Activated T-cell treated with anti-CD3 and anti-CD28 coated beads, Interleukin-2, amount 50 U/mL, for 1 hour (primary cell): Measurements from ENCODE around the gene TBC1D14.

ENCODE experiments used
- DNase-seq: peaks from one replicate; pipeline ENCODE4 v3.0.0-alpha.2; 2020

The TBC1D14 gene

DNA sequence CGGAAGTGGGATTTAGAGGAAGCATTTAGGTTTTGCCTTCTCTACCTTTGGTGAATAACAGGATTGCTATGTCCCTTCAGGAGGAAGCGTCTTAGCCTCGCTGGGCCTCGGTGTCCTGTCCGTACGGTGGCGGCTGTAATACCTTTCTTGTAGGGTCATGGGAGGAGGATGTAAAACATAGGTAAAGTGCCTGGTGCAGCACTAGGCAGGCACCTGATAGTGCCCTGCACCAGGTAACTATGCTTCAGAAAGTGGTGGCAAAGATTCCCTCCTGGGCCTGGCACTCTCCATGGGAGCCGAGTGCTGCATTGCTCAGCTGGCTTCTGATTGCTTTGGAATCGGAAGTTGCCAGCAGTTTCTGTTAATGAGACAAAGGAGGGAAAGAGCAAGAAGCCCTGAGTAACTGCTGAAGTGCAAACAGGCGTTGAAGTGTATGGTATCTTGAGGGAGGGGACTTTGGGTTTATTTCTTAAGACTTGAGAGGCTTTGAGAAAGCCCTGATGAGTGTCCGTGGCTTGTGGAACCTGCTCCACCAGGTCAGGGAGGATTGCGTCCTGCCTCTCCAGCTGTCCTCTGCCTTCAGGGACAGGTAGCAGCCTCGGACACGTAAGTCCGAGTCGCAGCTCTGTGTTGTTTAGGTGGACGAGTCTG lies 45.8 kb downstream of the TBC1D14 start:
- DNase-seq = no peak

GRCh38 chr4:6956087-6956433 lies 46.4 kb downstream of the TBC1D14 start:
- no peak for DNase-seq

GRCh38 chr4:6956434-6957147 lies 47.0 kb downstream of the TBC1D14 start:
- DNase-seq = no peak

GRCh38 chr4:6957148-6957520 lies 47.5 kb downstream of the TBC1D14 start:
- DNase-seq = no peak

- no peak for DNase-seq
Observed at GRCh38 chr4:6957994-6958393, 48.4 kb downstream of the TBC1D14 start.

GRCh38 chr4:6959261-6959660 lies 49.6 kb downstream of the TBC1D14 start:
- no peak for DNase-seq

DNA sequence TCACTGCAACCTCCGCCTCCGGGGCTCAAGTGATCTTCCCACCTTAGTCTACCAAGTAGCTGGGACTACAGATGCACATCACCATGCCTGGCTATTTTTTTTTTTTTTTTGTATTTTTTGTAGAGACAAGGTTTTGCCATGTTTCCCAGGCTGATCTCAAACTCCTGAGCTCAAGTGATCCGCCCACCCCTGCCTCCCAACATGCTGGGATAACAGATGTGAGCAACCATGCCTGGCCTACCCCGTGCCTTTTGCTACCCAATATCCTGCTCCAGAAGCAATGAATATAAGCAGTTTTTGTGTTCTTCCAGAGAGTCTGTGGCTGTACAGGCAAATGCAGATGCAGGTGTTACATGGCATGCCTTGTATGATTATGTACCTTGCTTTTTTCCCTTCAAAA lies 50.5 kb downstream of the TBC1D14 start:
- no peak for DNase-seq

DNA sequence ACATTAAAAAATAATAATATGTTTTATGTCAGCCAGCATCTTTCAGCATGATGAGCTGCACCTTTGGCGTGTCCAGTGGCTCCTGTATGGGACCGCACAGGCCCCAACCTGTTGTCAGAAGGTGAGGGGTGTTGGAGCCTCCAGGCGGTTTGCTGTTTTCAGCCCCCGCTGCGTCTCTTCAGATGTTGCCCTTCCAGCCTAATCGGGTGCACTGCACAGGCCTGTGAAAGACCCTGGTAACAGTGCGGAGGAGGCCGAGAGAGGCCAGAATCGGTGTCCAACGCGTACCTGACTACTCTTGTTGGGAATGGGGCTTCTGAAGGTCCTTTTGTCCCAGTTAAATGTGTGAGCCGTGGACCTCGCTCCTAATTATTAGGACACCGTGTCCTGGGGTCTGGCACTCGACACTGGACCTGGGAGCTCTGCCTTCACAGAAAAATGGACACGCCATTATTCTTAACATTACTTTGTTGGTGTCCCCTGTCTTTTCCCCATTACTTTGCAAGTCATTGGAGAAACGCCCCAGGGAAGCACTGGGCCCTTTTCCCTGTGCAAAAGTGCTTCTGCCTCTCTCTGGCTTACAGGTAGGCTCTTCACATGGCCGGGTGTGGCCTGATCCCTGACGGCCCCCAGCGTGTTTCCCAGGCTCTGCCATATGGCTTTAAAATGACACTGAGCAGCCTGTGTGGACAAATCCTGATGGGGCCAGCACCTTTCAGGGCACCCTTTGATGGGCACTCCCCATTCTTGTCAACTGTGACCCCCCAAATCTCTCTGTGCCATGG lies 51.2 kb downstream of the TBC1D14 start:
- no peak for DNase-seq

GRCh38 chr4:6961496-6962210 lies 52.0 kb downstream of the TBC1D14 start:
- no peak for DNase-seq

- no peak for DNase-seq
Observed at GRCh38 chr4:6962211-6963041, 52.8 kb downstream of the TBC1D14 start.

DNA sequence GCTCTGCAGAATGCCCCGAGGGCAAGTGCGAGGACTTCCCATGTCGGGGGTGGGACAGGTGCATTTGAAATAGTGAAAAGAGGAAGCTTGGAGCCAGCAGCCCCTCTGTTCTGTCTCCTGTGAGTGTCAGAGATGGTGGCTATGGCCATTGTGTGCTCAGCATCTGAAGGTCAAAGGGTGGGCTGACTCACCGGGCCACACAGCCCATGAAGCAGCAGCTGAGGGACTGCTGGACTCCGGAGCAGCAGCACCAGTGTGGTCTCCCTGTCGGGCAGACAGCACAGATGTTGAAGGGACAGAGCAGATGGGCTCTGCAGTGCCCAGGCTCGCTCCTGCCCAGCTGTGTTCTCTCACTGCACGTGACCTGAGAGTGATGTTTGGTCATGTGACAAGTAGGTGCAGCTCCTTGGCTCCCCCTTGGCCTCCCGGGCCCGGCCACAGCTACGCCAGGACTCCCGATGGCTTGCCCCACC lies 53.5 kb downstream of the TBC1D14 start:
- no peak for DNase-seq

- no peak for DNase-seq
Observed at GRCh38 chr4:6964858-6965257, 55.2 kb downstream of the TBC1D14 start.

- DNase-seq = no peak
Observed at GRCh38 chr4:6965329-6965728, 55.7 kb downstream of the TBC1D14 start.

DNA sequence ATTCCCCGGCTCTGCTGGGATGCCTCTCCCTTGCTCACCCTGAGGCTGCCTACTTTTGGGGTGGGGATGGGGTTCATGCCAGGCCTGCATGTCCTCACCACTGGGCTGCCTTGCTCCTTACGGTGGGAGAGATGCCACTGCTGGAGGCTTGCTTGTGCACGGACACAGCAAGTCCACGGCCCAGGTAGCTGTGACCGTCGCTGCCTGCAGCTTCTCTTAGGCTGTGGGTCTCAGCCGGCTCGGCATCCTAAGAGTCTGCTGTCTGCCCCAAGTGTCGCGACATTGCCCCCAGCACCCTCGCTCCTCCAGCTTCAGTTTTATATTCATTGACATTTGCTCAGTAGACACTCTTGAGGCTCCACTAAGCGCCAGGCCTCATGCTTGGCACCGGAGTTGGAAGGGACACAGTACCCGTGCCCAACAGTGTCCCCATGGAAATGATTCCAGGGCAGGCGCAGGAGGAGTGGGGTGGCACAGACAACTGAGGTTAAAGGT lies 58.3 kb downstream of the TBC1D14 start:
- no peak for DNase-seq

GRCh38 chr4:6968496-6968895 lies 58.9 kb downstream of the TBC1D14 start:
- DNase-seq = no peak

DNA sequence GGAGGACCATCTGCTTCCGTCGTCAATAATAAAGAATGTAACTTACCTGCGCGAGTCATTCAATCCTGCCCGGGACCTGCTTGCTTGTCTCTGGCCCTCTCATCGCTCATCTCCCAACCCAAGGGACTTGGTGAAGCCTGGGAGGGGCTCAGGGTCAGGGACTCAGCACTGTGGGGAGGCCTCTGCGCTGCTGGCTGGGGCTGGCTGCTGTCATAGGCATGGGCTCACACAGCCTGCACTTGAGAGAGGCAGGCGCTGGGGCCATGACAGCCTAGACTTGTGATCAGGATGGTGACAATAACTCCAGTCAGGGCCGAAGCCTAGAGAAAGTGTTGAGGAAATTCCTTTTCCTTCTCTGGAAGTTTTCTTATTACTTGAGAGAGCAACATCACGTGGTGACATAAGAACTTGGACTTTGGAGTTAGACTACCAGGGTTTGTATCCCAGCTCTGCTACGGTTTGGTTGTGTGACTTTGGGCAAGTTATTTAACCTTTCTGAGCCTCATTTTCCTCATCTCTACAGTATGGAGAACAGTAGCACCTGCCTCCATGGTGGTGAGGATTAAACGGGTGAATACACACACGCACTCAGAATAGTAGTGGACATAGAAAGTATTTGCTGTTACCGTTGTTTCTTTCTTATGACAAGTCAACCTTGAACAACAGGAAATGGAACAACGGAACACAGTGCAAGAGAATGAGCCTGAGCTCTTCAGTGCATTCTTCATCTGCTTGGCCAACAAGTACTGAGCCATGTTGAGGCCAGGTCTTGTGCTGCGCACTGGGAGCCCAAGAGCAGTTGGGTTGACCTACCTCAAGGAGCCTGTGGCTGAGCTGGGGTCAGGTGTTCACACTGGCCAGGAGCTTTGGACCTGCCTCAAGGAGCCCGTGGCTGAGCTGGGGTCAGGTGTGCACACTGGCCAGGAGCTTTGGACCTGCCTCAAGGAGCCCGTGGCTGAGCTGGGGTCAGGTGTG lies 60.5 kb downstream of the TBC1D14 start:
- no peak for DNase-seq

DNA sequence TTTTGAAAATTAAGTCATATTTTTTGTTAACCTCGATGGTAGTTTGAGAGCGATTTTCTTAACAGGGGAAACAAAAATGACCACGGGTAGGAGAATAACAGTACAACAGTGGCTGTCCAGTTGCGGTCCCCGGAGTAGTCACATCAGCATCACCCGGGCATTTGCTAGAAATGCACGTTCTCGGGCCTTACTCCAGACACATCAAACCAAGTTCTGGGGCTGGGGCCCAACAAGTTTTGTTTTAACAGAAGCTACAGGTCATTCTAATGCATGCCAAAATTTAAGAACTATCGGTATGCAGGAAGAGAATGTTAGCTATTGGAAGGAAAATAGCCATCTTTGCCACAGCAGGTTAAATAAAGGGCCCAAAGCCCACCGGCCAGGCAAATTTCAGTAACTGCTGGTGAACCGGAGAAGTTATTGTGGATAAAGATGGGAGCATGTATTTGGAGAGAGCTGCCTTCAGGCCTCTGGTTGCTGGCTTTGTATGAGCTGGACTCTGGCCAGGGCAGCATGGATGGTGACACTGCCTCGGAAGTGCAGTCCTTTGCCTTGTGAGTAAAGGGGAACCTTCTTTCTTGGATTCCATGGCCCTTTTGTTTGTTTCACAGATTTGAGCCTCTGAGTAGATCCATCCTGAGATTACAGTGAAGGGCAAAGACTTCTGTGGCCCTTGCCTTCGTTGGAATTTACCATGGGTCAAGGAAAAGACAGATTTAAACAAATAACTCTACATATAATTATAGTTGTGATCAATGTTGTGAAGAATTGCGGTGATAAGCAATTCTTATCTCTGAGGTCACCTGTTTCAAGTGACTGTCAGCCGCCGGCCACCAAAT lies 62.1 kb downstream of the TBC1D14 start:
- no peak for DNase-seq

- no peak for DNase-seq
Observed at GRCh38 chr4:6972375-6972650, 62.7 kb downstream of the TBC1D14 start.

GRCh38 chr4:6972911-6973310 lies 63.3 kb downstream of the TBC1D14 start:
- no peak for DNase-seq

GRCh38 chr4:6974138-6974848 lies 64.7 kb downstream of the TBC1D14 start:
- DNase-seq = peak; percentile 85
